Raji (cell line): ENCODE measurements around the gene RRBP1.

Experiments
- POLR2A ChIP-seq: IDR thresholded peaks from 2 replicates; pipeline ENCODE4 v1.6.1; 2011; ENCODE audit warnings: low read depth, low read length, control low read depth; ENCODE audit not compliant: insufficient read depth

RRBP1 gene

GRCh38 chr20:17568972-17569521, 113.0 kb downstream of the RRBP1 start:
- no peak for TF ChIP-seq POLR2A

- no peak for TF ChIP-seq POLR2A
These were observed 113.8 kb downstream of the RRBP1 start for GRCh38 chr20:17568045-17568788.

- TF ChIP-seq POLR2A, result no peak
These were observed 115.7 kb downstream of the RRBP1 start for GRCh38 chr20:17566345-17566744.

GRCh38 chr20:17565169-17565845, 116.7 kb downstream of the RRBP1 start:
- TF ChIP-seq POLR2A, result no peak
